Measurements from ENCODE around the gene CEP192.

GRCh38 chr18:13096232-13096631 lies 105.1 kb downstream of the CEP192 start:
- no peak for TF ChIP-seq EZH2 (IDR thresholded peaks at IDR 0.05; ENCODE audit: low read length)
- no peak for TF ChIP-seq CTCF (optimal IDR thresholded peaks at IDR 0.05 in 1 of 3, IDR thresholded peaks at IDR 0.05 in 1 of 3, conservative IDR thresholded peaks at IDR 0.05 in 1 of 3; ENCODE audit: extremely low read depth in 1 of 3, insufficient read depth in 2 of 3, low read length in 3 of 3)

Data from keratinocyte (primary cell).